Measurements from ENCODE around the gene ACAA2.
"Not testable (repeated sequence)": the region's sequence is repeated elsewhere in the genome, so short reads cannot be mapped to it uniquely, and the experiment has no call there.

The ACAA2 gene

DNA sequence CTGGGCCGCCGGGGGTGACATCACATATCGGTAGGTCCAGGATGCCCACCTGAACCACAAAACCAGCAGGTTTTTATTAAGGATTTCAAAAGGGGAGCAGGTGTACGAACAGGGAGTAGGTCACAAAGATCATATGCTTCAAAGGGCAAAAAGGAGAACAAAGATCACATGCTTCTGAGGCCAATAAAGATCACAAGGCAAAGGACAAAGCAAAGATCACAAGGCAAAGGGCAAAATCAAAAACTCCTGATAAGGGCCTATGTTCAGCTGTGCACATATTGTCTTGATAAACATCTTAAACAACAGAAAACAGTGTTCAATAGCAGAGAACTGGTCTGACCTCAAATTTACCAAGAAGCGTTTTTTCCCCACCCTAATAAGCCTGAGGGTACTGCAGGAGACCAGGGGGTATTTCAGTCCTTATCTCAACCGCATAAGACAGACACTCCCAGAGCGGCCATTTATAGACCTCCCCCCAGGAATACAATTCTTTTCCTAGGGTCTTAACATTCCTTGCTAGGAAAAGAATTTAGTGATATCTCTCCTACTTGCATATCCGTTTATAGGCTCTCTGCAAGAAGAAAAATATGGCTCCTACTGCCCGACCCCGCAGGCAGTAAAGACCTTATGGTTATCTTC is 4.7 kb downstream of the ACAA2 start:
- not testable (repeated sequence) for DNase-seq

GRCh38 chr18:49804096-49804495 is 9.2 kb downstream of the ACAA2 start:
- no peak for DNase-seq

DNA sequence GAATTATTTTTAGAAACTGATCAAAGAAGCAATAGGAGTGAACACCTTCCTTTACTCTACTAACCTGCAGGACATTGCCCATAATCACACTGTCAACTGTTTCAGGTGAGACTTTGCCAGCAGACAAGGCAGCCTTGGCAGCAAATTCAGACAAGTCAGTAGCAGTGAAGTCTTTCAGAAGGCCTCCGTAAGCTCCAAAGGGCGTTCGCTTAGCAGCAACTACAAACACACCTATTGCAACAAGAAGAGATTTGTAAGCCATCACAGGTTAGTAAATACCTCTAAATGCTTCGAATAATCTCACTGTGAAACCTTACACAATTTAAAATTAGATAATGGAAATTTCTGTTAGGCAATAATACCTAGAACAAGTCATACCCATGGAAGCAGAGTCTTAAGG is 10.7 kb downstream of the ACAA2 start:
- DNase-seq = no peak

GRCh38 chr18:49800491-49800890 is 12.8 kb downstream of the ACAA2 start:
- DNase-seq = not testable (repeated sequence)

GRCh38 chr18:49799806-49800205 is 13.5 kb downstream of the ACAA2 start:
- DNase-seq = not testable (repeated sequence)

DNA sequence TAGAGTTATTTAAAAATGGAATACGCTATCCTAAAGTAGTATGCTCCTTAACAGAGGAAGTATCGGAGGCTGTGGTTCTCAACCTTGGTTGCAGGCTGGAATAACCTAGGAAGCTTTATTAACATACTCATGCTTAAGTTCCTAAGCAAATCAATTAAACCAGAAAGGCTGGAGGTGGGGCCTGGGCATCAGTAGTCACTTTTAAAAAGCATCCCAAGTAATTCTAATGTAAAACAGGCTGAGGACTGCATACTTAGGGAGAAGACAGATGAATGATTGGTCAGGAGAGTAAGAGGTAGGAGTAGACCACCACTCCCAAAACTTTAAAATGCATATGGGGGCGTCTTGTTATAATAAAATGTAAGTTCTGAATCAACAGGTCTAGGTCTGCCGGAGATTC is 15.3 kb downstream of the ACAA2 start:
- DNase-seq = no peak

- DNase-seq = no peak
Observed at GRCh38 chr18:49795612-49796552, 17.5 kb downstream of the ACAA2 start.

- no peak for DNase-seq
Observed at GRCh38 chr18:49794743-49795142, 18.6 kb downstream of the ACAA2 start.

GRCh38 chr18:49789560-49790134 is 23.7 kb downstream of the ACAA2 start:
- DNase-seq = not testable (repeated sequence)

DNA sequence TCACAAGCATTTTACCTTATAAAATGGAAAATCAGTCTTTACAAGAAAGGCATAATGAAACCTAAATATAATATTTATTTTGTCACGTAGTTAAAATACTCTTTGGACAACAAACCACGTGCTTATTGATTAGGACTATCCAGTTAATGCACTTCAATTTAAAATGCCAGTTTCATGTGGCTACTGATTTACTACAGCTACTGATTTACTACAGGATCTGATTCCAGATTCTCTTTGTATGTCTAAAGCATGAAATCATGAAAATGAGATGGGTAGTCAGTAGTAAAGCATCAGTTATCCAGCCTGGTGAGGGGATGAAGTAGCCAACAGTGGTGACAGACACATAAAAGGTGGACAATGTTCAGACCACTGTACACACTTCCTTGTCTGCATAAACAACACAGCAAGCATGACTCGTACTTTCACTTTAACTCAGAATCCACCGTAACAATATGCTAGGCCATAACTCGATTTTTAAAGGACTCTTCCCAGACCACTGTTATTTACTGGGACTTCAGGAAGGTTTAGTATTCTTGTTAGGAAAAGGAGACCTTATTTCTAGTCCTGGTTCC is 24.9 kb downstream of the ACAA2 start:
- no peak for DNase-seq

DNA sequence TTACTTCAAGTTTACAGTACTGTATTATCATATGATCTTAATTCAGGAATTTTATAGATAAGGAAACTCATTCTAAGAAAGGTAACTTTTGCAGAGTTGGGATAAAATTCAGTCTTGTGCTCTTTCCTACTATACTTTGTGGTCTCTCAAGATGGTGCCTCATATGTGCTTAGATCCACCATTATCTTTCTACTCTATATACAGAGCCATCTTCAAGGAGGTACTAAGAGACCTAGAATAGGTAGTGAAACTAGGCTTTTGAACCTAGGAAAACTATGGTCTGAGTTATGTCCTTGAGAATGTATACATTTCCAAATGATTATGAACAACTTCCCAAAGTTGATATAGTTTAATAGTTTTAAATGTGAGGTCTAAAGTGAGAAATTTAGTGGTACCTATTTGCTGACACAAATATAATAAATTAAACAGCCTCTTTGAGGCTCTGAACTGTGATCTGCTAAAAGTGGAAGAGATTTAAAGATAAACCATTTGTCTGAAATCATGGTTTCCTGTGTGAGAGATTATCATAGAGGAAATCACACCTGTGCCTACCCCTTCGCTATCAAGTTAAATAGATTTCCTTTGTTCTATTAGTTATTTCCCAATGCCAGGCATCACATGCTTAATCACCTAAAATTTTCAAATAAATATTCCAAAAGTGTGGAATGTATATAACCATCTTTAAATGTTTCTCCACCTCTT is 27.2 kb downstream of the ACAA2 start:
- no peak for DNase-seq

- DNase-seq = peak; percentile 18
Observed at GRCh38 chr18:49784427-49785185, 28.7 kb downstream of the ACAA2 start.

DNA sequence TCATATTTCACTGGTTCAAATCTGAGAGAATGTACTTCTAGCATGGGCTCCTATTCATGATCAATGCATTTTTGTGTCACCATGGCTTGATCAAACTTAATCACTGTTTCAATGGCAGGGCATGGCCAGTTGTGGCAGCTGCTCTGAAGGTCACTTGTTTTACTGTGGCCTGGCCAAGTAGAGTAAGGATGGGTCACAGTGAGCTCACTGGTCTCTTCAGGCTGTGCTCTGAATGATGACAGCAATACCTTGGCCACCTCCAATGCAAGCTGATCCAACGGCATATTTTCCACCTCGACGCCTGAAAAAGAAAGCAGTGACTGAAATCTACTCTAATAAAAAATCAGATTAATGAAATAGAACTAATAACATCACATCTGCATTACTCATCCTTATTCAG is 29.7 kb downstream of the ACAA2 start:
- not testable (repeated sequence) for DNase-seq

DNA sequence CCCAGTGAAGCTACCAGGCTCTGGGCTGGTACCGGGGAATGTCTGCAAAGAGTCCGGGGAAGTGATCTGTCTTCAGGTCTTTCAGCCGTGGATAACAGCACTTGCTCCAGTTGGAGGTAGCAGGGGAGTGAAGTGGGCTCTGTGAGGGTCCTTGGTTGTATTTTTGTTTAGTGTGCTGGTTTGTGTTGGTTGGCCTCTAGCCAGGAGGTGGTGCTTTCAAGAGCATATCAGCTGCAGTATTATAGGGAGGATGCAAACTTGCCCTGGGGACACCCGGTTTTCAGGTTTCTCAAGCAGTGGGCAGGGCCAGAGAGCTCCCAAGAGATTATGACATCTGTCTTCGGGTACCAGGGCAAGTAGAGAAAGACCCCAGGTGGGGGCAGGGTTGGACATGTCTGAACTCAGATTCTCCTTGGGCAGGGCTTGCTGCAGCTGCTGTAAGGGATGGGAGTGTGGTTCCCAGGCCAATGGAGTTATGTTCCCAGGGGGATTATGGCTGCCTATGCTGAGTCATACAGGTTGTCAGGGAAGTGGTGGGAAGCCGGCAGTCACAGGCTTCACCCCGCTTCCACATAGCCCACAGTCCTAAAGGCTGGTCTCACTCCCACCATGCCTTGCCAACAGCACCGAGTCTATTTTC is 34.4 kb downstream of the ACAA2 start:
- peak; percentile 23 for DNase-seq

DNA sequence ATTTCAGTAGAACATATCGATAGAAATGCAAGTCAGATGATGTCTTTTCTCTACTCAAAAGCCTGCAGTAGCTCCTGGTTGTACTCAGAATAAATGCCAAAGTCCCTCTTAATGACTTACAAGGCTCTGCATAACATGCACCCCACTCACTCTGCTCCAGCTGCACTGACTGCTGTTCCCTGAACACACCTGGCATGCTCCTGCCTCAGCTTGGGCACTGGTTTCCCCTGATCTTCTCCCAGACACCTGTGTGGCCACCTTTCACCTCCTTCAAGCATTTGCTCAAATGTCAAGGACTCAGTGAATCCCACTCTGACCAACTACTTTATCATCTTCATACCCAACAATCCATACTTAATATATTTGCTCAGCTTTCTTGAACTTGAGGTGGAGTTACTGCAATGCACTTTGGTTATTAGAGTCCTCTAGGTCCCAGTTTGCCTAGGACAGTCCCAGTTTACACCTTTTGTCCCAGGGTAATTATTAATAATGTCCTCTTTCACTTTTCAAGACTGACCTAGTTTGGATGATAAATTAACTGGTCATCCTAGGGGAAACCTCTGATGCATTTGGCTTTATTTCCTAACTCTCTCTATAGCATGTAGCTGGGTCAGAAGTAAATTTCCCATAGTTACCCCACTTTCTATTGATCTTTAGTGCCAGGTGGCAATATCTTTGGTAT is 44.1 kb downstream of the ACAA2 start:
- no peak for DNase-seq

GRCh38 chr18:49768051-49768391 is 45.3 kb downstream of the ACAA2 start:
- DNase-seq = peak; percentile 60

- DNase-seq = no peak
Observed at GRCh38 chr18:49767111-49768050, 46.0 kb downstream of the ACAA2 start.

- DNase-seq = no peak
Observed at GRCh38 chr18:49766646-49767045, 46.7 kb downstream of the ACAA2 start.

- peak; percentile 43 for DNase-seq
Observed at GRCh38 chr18:49764032-49764431, 49.3 kb downstream of the ACAA2 start.

GRCh38 chr18:49763590-49763989 is 49.7 kb downstream of the ACAA2 start:
- DNase-seq = no peak

All from fibroblast of skin of right quadriceps (primary cell).